GM21367 (cell line): Measurements from ENCODE around the gene CES2.

Experiments used
- ATAC-seq: cut with Tn5 transposase; IDR thresholded peaks from one replicate; pipeline ENCODE4 v1.9.1; 2021; ENCODE audit not compliant: unreplicated experiment

The CES2 gene

DNA sequence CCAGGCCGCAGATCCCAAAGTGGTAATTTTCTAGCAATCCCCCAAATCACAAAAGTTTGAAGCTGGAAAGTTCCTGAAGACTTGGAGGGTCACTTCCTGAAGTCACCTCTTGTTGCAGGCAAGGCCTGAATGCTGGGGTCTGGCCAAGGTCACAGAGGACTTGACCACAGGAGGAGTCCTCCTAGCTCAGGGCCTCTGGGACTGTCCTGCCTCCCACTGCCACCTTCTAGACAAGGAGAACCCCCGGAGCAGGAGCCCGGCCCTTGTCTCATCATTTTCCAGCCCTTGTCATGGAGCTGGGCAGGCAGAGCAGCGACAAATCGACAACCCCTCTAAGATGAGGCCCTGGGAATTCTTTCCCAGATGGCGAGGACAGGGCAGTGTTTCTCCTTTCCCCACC, 17.0 kb upstream of the CES2 start:
- ATAC-seq: no peak

DNA sequence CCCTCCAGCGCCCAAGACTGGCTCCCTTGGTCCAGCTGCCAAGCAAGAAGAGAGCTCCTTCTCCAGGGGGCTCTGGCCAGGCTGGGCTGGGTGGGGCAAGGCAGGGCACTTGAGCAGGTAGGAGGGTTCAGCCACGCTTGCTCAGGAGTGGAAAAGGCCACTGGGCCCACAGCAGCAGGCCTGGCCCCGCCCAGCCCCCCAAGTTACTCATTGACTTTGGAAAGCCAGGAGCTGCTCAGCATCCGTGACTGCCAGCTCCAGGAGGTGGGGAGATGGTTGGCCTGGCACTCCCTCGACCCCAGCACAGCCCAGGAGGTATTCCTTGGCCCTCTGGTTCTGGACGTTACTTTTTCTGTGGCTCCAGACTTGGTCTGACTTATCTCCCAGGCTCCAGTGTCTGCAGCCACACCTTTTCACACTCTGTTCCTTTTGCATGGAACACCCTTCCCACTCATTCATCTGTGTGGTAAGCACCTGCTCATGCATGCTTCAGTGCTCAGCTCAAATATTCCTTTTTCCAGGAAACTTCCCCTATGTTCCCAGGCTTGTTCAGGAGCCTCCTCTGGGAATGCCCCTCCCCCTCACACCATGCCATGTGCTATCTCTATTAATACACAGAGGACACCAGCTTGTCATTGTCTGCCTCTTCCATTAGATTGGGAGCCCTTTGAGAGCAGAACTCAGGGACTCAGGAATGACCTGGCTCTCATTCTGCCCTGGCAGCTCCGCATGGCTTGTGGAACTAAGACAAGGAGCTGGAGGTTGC, 16.3 kb upstream of the CES2 start, which contains the start of gene CDH16:
Gene CDH16, minus strand, starts transcription at position 83 of the 766 bp plus-strand sequence. CDS start 820 bp downstream, outside the sequence.
- no peak for ATAC-seq

- no peak for ATAC-seq
Observed at GRCh38 chr16:66919569-66920298, 15.6 kb upstream of the CES2 start.

DNA sequence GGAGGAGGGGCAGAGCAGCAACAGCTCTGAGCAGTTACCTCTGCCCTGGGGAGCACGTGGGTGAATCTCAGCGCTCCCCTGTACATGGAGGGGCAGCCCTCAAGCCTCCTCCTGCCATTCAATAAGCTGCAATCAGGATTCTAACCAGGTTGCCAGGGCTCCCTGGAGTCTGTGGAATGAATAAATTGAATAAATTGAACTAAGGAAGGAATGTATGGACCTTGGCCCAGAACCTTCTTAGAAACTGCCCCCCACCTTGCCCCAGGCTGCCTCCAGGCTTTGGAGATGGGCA, 15.1 kb upstream of the CES2 start:
- no peak for ATAC-seq

DNA sequence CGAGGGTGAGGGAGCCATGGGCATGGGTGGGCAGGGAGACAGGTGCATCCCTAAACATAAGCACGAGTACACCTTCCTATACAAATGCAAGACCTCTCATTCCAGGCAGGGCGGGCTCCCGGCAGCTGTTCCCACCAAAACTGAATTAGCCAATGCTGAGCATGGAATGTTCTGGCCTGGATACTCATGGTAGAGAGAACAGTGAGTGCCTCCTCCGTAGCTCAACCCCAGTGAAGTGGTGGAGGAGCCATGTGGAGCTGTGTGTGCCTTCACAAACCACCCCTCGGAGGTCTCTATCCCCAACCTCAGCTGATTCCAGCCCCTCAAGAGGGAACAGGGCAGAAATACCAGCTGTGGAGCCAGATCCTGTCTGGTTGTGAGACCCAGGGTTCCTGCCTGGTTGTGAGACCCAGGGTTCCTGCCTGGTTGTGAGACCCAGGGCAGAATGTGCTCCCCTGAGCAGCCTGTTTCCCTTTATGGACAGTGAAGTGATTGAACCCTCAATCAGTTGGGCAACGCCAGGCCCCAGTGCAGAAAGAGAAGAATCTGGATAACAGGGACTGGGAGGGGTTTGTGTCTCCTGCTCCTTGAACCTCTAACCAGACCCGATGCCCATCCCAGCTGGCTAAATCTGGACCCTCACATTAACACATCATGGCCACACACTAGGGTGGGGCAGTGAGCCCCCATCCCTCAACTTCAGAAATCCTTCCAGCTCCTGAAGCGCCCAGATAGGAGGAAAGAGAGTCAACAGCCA, 14.2 kb upstream of the CES2 start:
- no peak for ATAC-seq

GRCh38 chr16:66921729-66922450, 13.4 kb upstream of the CES2 start:
- no peak for ATAC-seq

DNA sequence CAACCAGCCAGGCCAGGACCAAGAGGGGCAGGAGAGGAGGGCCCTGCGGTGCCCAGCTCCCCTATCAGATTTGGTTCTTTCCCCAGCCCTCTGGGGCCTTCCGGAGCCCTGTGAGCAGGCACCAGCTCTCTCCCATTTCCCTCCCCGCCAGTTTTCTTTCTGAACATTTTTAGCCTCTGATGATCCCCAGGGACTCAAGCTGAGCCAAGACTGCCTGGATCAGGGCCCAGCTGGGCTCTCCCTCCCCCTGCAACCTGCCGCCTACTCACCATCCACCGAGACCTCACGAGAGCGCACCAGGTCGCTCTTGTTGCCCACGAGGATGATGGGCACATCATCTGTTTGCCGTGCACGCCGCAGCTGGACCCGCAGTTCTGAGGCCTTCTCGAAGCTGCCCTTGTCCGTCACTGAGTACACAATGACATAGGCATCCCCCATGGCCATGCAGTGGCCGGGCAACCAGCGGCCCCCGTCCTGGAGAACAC, 12.0 kb upstream of the CES2 start:
- no peak for ATAC-seq

DNA sequence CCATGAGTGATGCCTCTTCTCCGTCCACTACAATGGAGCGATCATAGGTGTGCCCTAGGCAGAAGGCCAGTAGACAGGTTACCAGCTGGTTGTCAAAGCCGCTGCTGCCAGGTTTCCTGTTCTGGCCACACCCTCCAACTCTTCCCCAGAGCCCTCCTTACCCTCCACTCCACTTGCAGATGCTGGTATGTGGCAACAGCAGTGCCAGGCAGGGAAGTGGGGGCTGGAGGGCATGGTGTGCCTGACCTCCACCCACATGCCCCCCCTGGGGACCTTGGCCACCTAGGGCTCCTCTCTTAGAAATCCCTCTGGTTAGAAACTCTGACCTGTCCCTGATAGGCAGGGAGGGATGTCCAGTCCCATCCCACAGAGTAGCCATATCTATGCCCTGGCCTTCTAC, 11.4 kb upstream of the CES2 start:
- ATAC-seq: no peak

GRCh38 chr16:66924527-66925321, 10.6 kb upstream of the CES2 start:
- no peak for ATAC-seq

- ATAC-seq: no peak
Observed at GRCh38 chr16:66925322-66925840, 9.9 kb upstream of the CES2 start, which contains the start of gene RRAD. Gene RRAD (minus strand): TSS chr16:66925535. CDS start chr16:66925179, 356 bp downstream.

- no peak for ATAC-seq
Observed at GRCh38 chr16:66926171-66926947, 9.0 kb upstream of the CES2 start.

DNA sequence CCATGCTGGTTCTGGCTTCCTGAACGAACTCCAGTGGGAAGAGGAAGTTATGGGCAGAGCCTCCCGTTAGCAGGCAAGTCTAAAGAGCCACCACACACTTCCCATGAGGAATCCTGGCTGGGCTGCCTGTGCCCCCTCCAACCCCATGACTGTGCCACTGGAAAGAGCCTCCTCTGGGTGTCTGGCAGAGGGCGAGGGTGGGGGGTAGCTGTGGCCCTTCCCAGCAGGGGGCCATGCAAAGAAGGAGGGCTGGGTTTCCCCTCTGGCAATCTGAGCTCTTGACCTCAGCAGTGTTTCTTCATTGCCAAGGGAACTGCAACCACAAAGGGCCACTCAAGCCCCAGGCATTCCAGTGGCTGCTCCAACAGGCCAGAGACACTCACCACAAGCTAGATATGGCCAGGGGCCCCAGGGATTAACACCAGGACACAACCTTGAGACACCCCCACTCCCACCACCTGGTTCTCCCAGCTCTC, 8.3 kb upstream of the CES2 start:
- ATAC-seq: no peak

GRCh38 chr16:66927918-66928649, 7.2 kb upstream of the CES2 start:
- ATAC-seq: no peak

GRCh38 chr16:66928702-66929388, 6.5 kb upstream of the CES2 start:
- no peak for ATAC-seq

DNA sequence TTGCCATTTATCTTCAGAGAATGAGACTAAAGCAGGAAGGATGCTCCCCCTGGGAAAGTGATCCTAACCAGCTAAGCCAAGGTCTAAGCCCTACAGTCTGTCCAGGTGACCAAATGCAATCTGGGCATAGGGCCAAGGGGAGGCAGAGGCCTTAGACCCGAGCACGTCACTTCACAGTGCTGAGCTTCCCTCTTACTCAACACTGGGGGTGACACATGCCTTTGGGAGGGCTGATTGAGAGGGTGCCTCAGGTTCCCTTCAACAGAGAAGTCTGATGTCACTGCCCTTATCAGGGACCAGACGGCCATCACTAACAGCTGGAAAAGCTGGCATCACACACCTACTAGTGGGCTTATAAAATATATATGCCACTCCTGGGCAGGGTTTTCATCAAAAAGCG, 5.1 kb upstream of the CES2 start:
- ATAC-seq: no peak

DNA sequence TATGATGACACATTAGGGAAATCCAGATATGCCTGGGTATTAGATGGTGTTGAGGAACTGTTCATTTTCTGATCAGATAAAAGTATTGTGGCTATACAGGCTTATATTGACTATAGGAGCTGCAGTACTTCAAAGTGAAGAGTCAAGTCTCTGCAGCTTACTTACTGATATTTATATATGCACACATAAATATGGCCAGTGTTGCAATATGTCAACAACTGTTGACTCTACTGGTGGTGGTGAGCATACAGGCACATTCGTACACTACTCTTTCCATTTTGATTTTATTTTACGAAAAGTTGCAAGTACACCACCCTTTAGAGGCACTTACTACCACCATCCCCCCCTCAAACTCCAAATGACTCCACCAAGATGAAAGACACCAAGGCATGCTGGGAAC, 3.7 kb upstream of the CES2 start:
- ATAC-seq: no peak

DNA sequence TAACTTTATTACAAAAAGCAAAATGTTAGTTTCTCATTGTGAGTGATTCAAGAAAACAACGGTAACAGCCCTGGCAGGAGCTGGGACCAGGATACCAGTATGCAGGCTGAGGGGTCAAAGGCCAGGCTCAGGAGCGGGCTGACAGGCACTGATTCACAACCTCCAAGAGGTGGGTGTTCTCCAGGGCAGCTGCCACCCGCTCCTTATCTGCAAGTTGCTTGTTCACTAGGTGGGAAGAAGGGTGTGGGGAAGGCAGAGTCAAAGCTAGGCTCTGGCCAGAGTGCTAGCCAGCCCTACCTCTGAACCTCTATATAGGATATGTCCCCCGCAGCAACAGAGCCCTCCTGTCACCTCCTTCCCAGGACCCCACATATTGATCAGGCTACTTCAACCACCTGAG, 3.2 kb upstream of the CES2 start:
- ATAC-seq: no peak

- ATAC-seq: no peak
Observed at GRCh38 chr16:66933776-66934137, 1.6 kb upstream of the CES2 start.
